Islet precursor cell (in vitro differentiated cells): ENCODE measurements around the gene ZFP1.

Source experiments
- DNase-seq: peaks from one replicate; pipeline ENCODE4 v3.0.0-alpha.2; 2018

ZFP1 gene

DNA sequence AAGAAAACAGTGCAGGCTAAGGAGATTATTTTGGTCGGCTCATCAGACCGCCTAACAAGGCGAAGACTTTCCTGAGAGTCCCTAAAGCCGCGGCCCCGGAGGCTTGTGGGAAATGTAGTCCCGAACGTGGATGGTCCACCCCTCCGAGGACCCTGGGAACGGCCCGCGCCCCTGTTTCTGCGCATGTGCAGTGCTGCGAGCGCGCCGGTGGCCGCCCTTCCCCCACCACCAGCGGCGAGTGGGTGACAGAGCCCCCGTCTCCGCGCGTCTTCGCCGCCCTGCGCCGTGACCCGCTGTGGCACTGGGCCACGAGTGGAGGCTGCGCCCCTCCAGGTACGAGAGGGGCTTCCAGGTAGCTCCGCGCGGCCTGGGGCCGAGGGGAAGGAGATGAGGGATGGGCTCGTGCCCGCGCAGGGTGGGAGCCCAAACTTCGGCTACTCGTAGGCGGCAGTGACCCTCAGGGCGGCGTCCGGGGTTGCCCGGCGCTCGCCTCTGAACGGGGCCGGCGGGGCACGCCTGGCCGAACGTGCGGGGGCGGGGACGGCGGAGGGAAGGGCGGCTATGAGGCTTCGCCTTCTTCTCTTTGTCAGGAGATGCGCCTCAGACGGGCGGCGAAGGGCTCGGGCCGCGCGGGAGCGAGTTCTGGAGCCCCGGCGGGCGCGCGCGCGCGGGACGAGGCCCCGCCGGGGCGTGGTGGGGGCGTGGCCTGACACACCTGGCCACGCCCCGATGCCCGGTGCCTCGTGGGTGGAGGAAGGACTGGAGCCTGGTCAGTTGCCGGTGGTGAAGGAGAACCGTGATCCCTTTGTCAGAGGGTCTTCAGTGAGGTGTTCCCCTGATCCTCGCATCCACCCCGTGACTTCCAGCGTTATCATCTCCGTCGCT lies at the start of gene ZFP1:
TSS of gene ZFP1 (plus strand) at position 214 of the 885 bp plus-strand sequence. CDS start 4,428 bp downstream, outside the sequence.
- DNase-seq = peak; percentile 97

DNA sequence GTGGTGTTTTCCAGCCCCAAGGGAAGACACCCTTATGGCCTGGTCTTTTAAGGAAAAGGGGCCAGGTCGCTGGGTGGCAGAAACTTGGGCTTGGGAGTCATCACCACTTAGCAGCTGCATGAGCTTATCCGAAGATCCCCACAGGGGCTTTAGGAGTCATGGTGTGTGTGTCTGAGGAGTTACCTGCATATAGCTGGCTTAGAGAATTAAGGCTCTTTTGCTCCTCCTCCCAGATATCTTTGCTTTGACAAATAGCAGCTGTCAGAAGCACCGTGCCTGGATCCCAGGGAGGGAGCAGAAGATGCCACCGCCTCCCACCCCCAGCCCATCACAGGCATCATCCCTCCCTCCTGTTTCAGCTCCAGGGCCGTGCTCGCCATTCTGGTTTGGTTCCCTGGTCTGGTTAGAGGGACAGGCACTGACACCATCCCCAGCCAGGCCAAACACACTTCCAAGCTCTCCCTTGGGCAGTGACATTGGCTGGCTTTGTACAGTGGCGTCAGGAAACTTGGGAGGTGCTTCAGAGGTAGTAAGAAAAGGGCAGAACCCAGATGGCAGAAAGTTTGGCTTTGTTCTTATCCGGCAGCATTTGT lies 49.2 kb upstream of the ZFP1 start:
- peak; percentile 56 for DNase-seq

DNA sequence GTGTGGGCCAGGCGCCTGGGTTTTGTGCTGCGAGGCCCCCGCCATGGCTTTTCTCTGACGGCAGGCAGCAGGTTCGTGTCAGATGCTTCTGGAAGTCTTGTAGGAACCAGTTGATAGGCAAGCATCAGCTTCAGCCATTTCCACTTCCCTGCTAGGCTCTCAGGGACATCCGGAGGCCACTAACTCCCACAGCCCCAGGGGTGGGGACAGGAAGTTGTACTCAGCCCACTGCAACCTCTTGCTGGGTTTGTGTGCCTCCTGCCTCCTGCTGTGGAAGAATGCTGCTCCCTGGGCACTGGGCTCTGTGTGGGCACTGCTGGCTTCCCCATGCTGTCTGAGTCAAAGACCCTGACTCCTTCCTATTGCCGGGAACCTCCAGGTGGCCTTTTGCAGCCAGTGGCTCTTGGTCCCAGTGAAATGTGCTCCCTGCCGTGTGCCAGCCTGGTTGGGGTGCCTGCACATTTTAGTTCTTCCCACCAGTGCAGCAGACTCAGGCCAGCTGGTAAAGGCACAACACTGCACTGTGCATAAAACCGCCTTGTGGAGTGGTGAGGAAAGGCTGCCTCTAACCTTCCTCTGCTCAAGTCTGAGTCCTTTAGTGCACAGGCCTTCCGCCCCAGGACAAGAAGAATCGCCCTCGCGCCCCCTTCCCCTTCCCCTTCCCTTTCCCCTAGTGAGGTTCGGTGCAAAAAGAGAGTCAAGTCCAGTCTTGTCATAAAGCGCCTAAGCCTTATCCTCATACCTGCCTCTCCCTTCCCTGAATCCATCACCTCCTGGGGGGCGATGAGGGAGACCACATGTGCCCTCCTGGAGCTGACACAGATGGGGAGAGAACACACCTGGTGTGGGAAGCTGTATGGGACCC lies 48.4 kb upstream of the ZFP1 start:
- peak; percentile 59 for DNase-seq

DNA sequence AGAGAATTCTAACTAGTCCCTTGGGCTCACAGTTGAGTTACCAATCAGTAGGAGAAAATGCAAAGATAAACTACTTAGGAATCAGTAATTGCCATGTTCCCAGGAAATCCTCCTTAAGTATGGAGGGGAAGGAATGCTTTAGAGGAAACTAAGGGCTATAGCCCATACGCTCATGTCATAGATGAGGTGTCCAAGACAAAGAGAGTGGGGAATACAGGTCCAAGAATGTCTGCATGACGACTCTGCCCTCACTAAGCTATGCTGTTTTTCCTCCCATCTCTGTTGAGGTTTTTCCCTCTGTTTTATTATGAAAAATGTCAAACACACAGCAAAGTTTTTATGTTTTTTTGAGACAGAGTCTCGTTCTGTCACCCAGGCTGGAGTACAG lies 47.7 kb upstream of the ZFP1 start:
- no peak for DNase-seq

DNA sequence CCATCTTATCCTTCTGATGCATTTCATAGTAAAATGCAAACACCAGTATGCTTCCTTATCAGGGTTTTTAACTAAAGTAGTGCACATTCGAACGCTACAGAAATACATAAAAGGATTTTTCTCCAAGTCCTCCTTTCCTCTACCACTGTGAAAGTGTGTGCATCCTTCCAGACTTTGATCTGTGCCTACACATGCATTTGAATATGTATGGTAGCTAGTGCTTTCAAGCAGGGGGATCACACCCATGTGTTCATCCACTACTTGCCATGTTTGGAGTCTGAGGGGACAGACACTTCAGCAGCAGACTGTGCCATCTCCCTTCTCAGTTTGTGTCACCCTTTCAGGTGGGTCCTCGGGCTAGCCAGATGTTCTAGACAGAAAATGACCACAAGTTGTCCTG lies 46.7 kb upstream of the ZFP1 start:
- DNase-seq = no peak

DNA sequence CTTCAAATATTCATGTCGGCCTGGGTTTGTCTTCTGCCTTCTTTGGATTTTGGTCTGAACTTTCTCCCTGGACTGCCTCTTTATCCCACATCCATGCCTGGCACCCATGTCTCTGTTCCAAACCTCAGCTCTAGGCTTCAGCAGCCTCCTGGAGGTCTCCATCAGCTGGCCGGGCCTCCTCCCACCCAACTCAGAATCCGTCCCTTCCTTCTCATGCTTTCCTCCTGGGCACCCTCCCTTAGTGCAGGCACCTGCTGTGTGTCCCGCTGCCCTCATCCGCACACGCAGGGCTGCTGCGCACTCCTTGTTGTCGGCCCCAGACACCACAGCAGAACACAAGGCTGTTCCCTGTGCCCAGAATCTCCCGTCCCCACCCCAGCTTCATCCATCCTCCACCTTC lies 45.7 kb upstream of the ZFP1 start:
- no peak for DNase-seq

DNA sequence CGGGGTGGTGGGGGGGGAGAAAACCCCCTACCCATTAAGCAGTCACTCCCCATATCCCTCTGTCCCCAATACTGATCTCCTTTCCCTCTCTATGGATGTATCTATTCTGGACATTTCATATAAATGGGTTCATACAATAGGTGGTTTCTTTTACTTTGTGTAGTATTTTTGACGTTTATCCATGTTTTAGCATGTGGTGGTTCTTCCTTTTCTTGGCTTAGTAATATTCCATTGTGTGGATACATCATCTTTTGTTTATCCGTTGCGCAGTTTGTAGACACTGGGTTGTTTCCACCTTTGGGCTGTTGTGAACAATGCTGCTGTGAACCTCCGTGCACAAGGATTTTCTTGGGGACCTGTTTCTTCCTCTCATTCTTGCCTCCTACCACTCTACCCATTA lies 44.3 kb upstream of the ZFP1 start:
- no peak for DNase-seq

DNA sequence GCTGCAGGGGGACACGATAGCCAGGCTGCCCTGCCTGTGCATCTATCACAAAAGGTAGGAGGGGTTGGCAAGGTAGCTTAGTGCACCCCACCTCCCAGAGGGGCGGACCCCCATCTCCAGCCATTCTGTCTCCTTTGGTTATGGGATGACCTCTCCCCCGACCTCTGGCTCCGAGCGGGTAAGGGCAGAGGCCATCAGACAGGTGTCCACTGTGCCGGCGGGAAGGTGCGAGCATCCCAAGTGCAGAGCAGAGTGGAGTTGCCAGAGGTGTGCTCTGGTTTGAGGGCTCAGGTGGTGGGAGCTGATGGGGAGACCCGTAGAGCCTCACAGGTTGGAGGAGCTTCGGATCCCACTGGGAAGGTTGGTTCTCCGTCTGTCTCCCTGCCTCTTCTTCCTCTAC lies 43.5 kb upstream of the ZFP1 start:
- no peak for DNase-seq

DNA sequence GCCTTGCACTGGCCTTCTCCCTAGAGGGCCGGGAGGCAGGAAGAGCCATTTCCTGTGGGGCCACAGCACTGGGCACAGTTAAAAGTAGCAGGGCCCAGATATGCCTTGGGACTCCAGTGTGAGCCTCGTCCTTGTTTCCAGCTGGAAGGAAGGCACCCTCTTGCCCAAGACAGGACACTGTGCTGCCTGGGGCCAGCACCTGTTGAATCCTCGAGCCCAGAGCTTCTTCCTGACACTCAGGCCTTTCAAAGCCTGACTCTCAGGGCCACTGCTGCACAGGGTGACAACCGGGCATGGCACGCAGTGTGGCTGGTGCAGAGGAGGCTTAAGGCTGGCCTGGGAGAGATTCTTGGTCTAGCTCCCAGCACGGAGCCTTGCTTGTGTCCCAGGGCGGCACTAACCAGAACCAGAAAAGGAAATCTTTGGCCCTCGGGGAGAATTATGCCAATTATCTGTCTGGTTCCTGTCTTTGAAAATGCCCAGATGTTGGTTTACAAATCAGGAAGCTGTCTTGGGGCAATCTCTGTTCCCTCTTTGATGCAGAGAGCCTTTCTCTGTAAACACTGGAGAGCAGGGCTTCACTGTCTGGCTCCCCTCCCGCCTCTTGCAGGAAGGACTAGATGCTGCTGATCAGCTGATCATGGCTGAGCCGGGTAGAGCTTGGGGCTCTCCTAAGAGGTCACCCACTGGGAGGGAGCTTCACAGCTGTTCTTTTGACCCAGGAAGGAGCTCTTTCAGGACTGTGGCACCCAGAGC lies 42.8 kb upstream of the ZFP1 start:
- peak; percentile 75 for DNase-seq

DNA sequence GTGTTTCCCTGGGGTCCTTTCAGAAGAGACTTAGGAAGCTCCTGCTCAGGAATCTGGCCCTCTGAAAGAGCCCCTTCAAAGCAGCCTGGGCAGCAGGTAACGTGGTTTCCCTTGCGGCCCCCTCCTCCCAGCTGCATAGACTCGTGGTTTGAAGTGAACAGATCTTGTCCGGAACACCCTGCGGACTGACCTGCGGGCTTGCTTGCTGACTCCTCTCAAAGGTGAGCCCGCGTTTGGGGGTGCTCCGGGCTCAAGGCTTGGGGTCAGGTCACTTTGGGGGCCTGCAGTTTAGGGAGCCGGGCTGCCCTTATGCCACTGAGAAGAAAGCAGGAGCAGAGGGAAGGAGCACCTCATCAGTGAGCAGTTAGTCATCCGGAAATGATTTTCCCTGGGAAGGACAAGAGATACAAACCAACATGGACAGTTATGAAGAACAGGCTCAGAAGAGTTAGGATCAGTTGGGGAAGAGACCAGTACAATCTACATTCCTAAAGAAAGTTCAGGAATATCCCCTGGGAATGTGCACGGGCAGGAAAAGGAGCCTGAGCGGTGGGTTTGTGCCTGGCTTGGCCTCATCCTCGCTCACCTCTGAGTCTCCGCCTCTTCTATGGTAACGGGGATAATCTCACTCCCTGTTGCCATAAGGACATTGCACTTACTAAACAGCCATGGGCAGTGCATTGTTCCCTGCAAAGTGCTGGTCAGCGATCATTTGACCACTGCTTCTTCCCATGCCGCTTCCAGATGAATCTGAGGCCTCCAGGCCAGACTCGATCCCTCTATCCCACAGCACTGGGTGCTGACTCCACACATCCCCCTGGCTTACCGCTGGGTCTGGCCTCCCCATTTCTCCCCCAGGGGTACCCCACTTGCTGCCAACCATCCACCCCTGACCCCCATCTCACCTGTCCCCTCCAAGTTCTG lies 41.7 kb upstream of the ZFP1 start:
- DNase-seq = peak; percentile 57

DNA sequence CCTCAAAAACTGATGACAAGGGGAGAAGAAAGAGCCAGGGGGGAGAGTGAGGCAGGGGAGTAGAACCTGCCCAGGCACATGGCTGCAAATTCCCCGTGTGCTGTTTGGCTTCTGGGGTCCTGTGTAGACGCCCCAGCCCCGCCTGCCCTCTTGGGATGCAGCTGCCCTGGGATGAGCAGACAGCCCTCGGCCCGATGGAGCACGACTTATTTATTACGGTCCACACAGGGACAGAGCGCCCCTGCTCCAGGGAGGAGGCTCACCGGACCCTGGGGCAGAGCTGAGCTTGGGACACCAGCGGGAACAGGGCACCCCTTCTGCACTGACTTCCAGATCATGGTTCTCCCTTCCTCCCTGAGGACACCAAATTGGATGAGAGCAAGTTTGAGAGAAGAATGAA lies 40.8 kb upstream of the ZFP1 start:
- no peak for DNase-seq

DNA sequence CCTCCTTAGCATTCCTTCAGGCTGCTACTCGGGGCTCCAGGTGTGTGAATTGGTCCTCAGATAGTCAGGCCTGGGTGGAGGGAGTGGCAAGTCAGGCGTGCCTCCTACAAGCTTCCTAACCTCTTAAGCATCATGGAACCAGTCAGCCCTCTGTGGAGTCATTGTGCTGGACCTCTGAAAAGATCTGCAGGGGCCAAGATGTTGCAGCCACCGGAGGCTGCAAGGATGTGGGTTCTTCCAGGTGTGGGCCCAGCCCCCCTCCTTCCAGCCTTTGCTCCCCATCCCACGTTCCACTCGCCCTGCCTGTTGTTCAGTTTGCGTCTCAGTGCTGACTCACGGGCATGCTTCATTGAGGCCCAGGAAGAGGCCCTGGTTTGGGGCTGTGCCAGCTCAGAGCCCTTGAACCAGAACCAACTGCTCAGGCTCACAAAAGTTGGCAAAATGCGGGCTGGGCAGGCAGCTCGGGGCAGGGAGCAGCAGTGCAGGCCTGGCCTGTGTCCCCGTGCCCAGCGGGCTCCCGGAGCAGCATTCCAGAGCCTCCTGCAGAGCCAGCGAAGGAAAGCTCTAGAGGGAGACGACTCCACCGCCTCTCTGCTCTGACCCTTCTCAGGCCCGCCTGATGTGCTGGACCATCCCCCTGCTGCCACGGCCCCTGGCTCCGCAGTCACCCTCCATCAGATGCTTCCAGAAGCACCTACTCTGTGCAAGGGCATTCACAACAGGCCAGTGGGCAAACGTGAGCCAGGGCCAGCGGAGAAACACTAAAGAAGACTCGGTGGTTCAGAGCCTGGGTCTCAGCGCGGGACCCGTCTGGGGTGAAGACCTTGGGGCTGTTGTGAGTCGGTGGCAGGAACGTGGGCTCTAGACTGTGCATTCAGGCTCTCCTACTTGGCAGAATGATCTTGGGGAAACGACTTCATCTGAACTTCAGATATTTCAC lies 39.3 kb upstream of the ZFP1 start:
- DNase-seq = peak; percentile 48

DNA sequence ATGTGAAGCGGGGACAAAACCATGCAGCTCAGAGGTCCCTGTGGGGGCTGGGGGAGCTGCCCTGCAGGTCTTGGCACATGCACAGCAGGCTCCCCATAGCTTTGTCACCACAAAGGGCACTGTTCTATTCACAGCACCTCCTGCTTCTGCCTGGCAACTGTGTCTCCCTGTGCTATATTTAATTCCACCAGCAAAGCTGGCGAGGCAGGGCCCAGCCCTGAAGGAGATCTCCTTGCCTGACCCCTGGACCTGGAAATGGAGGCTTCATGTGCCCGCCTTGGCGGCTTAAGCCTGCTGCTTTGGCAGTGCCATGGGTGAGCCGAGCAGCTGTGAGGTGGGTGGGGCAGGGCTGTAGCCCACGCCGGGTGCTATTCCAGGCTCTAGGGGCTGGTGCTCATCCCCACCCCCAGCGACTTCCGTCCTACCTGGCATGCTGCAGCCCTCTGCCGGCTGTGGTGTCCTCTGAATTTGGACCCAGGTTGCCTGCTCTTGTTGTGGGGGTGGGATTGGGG lies 38.5 kb upstream of the ZFP1 start:
- no peak for DNase-seq

DNA sequence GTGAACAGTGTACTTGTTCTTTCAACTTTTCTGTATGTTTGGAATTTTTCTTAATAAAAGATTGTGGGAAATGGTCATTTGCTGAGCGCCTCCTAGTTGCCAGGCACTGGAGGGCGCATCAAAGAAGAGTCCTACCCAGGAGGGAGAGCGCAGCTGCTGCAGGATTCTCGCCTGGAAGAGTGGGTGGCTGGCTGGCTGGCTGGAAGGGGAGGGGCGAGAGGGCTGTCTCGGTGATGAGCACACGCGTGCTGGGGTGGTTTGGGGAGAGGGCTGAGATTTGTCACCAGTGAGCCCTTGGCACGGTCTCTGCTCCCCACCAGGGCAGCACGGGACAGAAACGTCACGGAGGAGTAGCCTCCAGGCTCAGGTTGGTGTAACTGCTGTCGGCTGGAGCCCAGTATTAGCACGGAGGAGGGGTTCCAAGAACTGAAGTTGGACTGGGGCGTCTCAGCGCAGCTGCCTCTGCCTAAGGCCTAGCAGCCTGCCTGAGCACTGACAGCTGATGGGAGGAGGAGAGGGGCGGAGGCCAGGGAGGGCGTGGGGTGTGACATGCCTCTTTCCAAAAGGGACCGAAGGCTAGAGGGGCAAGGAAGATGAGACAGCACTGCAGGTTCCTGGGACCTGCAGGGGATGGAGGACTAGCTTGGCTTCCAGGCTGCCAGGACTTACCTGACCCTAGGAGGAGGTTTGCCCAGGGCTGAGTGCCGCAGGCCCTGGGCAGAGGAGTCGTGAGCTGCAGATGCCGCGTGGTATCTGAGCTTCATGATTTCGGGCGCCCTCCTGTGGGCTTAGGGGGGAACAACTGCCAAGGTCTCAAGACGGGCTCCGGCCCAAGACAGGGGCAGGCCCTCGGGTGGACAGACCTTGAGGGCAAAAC lies 37.4 kb upstream of the ZFP1 start:
- DNase-seq = peak; percentile 93

DNA sequence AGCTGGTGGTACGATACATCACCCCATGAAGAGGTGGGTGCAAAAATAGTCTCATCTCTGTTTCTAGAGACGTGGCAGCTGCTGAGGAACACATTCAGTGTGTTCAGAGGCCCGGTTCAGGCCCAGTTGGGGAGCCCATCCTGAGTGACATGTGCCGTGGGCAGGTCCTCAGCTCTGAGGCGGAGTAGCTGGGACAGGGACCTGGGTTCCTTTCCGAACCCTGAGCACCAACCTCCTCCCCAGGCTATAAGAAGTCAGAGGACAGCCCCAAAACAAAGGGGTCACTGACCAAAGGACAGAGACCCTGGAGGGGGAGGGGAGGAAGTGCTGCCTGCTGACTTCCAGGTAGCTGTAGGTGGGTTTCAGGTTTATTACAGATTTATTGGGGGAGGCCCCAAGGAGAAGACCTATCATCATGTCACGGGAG lies 36.8 kb upstream of the ZFP1 start:
- peak; percentile 51 for DNase-seq

DNA sequence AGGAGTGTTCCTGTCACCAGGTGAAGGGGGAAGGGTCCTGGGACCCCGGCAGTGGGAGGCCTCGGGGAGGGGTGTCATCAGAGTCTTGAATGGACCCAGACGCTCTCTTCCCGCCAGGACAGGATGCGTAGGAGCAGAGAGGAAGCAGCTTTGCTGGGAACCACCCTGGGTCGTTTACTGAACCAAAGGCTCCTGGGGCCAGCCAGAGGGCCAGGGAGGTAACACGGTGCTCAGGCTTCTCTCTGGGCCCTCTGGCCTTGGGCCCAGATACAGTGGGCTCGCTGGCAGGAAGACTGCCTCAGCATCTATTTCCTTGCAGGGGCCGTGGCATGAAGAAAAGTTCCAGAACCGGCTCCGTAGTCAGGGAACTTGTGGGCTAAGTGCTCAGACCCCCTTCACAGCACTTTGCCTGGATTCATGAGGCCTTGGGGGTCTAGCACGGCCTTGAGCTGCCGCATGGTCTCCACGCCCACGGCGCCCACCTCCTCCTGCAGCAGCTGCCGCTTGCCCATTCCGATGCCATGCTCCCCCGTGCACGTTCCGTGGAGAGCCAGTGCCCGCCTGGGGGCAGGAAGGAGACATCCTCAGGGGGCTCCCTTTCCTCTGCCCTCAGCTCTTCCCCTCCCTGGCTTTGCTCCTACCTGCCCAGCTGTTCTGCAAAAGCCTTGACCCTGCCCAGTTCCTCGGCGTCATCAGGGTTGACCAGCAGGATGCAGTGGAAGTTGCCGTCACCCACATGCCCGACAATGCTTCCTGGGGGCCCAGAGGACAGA lies 36.2 kb upstream of the ZFP1 start:
- DNase-seq = no peak

DNA sequence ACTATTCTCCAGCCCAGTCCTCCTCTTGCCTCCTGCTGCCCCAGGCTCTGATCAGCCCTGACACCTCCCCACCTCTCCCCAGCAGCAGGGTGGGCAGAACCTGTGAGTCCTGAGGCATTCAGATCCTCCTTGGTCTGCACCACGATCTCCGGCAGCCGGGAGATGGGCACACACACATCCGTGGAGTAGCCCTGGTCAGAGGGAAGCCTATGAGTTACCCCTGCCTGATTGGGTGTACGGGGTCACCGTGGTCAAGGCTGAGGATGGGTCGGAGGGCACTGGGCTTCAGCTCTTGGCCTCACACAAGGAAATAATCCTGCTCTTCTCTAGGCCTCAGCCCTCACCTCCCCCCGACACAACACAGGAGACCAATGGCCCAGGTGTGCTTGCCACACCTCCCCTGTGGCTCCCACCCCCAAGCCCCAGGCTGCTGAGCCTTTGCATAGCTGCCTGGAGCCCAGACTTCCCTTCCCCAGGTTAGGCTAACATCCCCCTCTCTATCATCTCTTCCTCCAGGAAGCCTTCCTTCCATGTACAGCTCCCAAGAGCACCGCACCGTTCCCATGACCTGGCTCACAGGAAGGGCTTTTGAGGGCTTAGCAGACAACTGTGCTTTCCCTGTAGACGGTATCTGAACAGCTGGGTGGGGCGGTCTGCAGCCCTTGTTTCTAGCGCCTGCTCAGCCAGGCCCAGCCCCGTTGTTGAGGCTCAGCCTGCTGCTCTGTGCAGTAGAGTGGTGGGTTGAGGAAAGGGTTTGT lies 35.4 kb upstream of the ZFP1 start:
- peak; percentile 58 for DNase-seq
